HG03457 (cell line): ENCODE measurements around the gene TXNL1.

Source experiments
- ATAC-seq: cut with Tn5 transposase; IDR thresholded peaks from one replicate; pipeline ENCODE4 v1.9.1; 2021; ENCODE audit warnings: moderate number of reproducible peaks; ENCODE audit not compliant: unreplicated experiment

Gene TXNL1

GRCh38 chr18:56570978-56571377, 67.4 kb downstream of the TXNL1 start:
- no peak for ATAC-seq

- ATAC-seq = no peak
Measured at GRCh38 chr18:56569416-56569815, 69.0 kb downstream of the TXNL1 start.

- ATAC-seq = no peak
Measured at GRCh38 chr18:56568986-56569385, 69.4 kb downstream of the TXNL1 start.

- no peak for ATAC-seq
Measured at GRCh38 chr18:56565551-56566345, 72.6 kb downstream of the TXNL1 start.

GRCh38 chr18:56565046-56565445, 73.3 kb downstream of the TXNL1 start:
- no peak for ATAC-seq

GRCh38 chr18:56563568-56563967, 74.8 kb downstream of the TXNL1 start:
- no peak for ATAC-seq

GRCh38 chr18:56562479-56562878, 75.9 kb downstream of the TXNL1 start:
- ATAC-seq = no peak

- no peak for ATAC-seq
Measured at GRCh38 chr18:56560992-56561391, 77.4 kb downstream of the TXNL1 start.

GRCh38 chr18:56559044-56559443, 79.3 kb downstream of the TXNL1 start:
- ATAC-seq = no peak

GRCh38 chr18:56556907-56557306, 81.5 kb downstream of the TXNL1 start:
- no peak for ATAC-seq

GRCh38 chr18:56550121-56550520, 88.3 kb downstream of the TXNL1 start:
- no peak for ATAC-seq
